NCI-H69 (cell line): Measurements from ENCODE around the gene PLCD4.

ENCODE experiments used
- DNase-seq: peaks from one replicate; lab custom pipeline; 2025; lab: John Stamatoyannopoulos, UW

The PLCD4 gene

GRCh38 chr2:218621007-218621406, 13.3 kb downstream of the PLCD4 start:
- DNase-seq, result no peak

- no peak for DNase-seq
Measured at GRCh38 chr2:218622606-218623365, 15.1 kb downstream of the PLCD4 start.

- DNase-seq, result no peak
Measured at GRCh38 chr2:218623366-218623705, 15.6 kb downstream of the PLCD4 start.

- DNase-seq, result no peak
Measured at GRCh38 chr2:218626369-218626768, 18.7 kb downstream of the PLCD4 start.

GRCh38 chr2:218627939-218628338, 20.2 kb downstream of the PLCD4 start:
- DNase-seq, result no peak

GRCh38 chr2:218631837-218632236, 24.1 kb downstream of the PLCD4 start:
- peak; percentile 19 for DNase-seq

- DNase-seq, result no peak
Measured at GRCh38 chr2:218635719-218636118, 28.0 kb downstream of the PLCD4 start.

- DNase-seq, result no peak
Measured at GRCh38 chr2:218638372-218638771, 30.7 kb downstream of the PLCD4 start.

- DNase-seq, result no peak
Measured at GRCh38 chr2:218642121-218642656, 34.5 kb downstream of the PLCD4 start.

GRCh38 chr2:218642786-218643185, 35.1 kb downstream of the PLCD4 start:
- no peak for DNase-seq

- no peak for DNase-seq
Measured at GRCh38 chr2:218643751-218644310, 36.1 kb downstream of the PLCD4 start.

GRCh38 chr2:218644721-218645120, 37.0 kb downstream of the PLCD4 start:
- no peak for DNase-seq

GRCh38 chr2:218645126-218645525, 37.4 kb downstream of the PLCD4 start:
- no peak for DNase-seq

- peak; percentile 33 for DNase-seq
Measured at GRCh38 chr2:218648088-218648786, 40.5 kb downstream of the PLCD4 start.

- DNase-seq, result no peak
Measured at GRCh38 chr2:218648787-218649100, 41.0 kb downstream of the PLCD4 start.

- DNase-seq, result no peak
Measured at GRCh38 chr2:218655751-218656150, 48.1 kb downstream of the PLCD4 start.

- peak; percentile 65 for DNase-seq
Measured at GRCh38 chr2:218658671-218659257, 51.1 kb downstream of the PLCD4 start.

- DNase-seq, result peak; percentile 92
Measured at GRCh38 chr2:218659258-218659987, 51.7 kb downstream of the PLCD4 start, which contains the start of the genes BCS1L and ZNF142. TSS of gene BCS1L (plus strand) at chr2:218659683. CDS start at chr2:218660988, 1,305 bp downstream. TSS of gene ZNF142 (minus strand) at chr2:218659623. CDS start at chr2:218656429, 3,194 bp downstream.

GRCh38 chr2:218659988-218660358, 52.3 kb downstream of the PLCD4 start:
- no peak for DNase-seq

- no peak for DNase-seq
Measured at GRCh38 chr2:218662377-218662776, 54.7 kb downstream of the PLCD4 start.

- no peak for DNase-seq
Measured at GRCh38 chr2:218662827-218663226, 55.1 kb downstream of the PLCD4 start.

- DNase-seq, result no peak
Measured at GRCh38 chr2:218663901-218664300, 56.2 kb downstream of the PLCD4 start.
